Mesothelial cell of epicardium (in vitro differentiated cells): ENCODE results near the gene ZNHIT1. TPM values are rescaled to one million over a fixed set of nuclear protein-coding genes. Genes with fewer than 3 reads are reported as not detected.

Experiments
- DNase-seq, 2 experiments: peaks; one replicate each; pipeline ENCODE4 v3.0.0; 2021; ENCODE audit warnings: low spot score in 2 of 2; ENCODE audit not compliant: unreplicated experiment in 2 of 2
- H3K27ac Mint-ChIP-seq: 2 replicates; pipeline ENCODE4 v1.8.0; 2021; ENCODE audit warnings: mixed read lengths
- H3K27me3 Mint-ChIP-seq: 2 replicates; pipeline ENCODE4 v1.8.0; 2021; ENCODE audit warnings: low read depth, mixed read lengths
- H3K36me3 Mint-ChIP-seq: 2 replicates; pipeline ENCODE4 v1.8.0; 2021; ENCODE audit warnings: mixed read lengths
- H3K4me1 Mint-ChIP-seq: 2 replicates; pipeline ENCODE4 v1.8.0; 2021; ENCODE audit warnings: mixed read lengths
- H3K4me3 Mint-ChIP-seq: 2 replicates; pipeline ENCODE4 v1.8.0; 2021; ENCODE audit warnings: mild to moderate bottlenecking, moderate library complexity, mixed read lengths
- H3K9me3 Mint-ChIP-seq: 2 replicates; pipeline ENCODE4 v1.8.0; 2021; ENCODE audit warnings: mixed read lengths
- total RNA-seq: library from RNA; stranded (reverse); gene quantifications from 3 replicates; pipeline ENCODE4 v1.2.1, GENCODE V29; 2021
- TF ChIP-seq, protein P1 (sequence below): fragments of 200-600 bp; sonication (generic); IDR thresholded peaks from one replicate; pipeline ENCODE4 v1.5.0; 2021; ENCODE audit warnings: antibody characterized with exemption; ENCODE audit not compliant: unreplicated experiment

The ZNHIT1 gene
- total RNA-seq, 1 donor from 2014 or later: 54.9 TPM

- no peak overlapping the region for H3K4me3 Mint-ChIP-seq
Observed at GRCh38 chr7:101223528-101223927, 5.6 kb downstream of the ZNHIT1 start.

DNA sequence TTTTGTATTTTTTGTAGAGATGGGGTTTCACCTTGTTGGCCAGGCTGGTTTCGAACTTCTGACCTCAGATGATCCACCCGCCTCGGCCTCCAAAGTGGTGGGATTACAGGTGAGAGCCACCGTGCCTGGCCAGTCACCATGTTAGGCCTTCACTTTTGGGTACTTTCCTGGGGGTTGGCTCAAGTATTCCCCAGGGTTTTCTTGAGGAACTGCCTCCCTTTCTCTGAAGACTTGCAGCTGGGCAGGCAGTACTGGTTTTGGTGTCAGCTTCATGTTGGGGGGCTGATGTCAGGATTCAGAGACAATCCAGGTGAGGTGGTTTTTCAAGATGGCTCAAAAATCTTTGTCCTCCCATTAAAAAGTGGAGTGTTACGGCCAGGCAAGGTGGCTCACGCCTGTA, 7.7 kb downstream of the ZNHIT1 start:
- TF ChIP-seq, protein P1, sequence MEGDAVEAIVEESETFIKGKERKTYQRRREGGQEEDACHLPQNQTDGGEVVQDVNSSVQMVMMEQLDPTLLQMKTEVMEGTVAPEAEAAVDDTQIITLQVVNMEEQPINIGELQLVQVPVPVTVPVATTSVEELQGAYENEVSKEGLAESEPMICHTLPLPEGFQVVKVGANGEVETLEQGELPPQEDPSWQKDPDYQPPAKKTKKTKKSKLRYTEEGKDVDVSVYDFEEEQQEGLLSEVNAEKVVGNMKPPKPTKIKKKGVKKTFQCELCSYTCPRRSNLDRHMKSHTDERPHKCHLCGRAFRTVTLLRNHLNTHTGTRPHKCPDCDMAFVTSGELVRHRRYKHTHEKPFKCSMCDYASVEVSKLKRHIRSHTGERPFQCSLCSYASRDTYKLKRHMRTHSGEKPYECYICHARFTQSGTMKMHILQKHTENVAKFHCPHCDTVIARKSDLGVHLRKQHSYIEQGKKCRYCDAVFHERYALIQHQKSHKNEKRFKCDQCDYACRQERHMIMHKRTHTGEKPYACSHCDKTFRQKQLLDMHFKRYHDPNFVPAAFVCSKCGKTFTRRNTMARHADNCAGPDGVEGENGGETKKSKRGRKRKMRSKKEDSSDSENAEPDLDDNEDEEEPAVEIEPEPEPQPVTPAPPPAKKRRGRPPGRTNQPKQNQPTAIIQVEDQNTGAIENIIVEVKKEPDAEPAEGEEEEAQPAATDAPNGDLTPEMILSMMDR: no peak
- Mint-ChIP-seq H3K4me1 (no peaks in the 10 kb centered on the region), H3K27me3 (no peaks in the 10 kb centered on the region), H3K9me3 (no peaks in the 10 kb centered on the region), H3K4me3 (no peak overlapping the region), H3K27ac (no peak overlapping the region), H3K36me3 (peaks cover 41% of the 10 kb centered on the region)
- DNase-seq: no peak

More at GRCh38 chr7:101223528-101223927, 5.6 kb downstream of the ZNHIT1 start:
- DNase-seq: no peak
- Mint-ChIP-seq H3K9me3 (no peaks in the 10 kb centered on the region), H3K27me3 (no peaks in the 10 kb centered on the region), H3K36me3 (peaks cover 37% of the 10 kb centered on the region), H3K4me1 (peaks cover 12% of the 10 kb centered on the region), H3K27ac (no peak overlapping the region)
- TF ChIP-seq, protein P1: no peak

GRCh38 chr7:101226721-101227120, 8.8 kb downstream of the ZNHIT1 start:
- H3K27me3 Mint-ChIP-seq: no peaks in the 10 kb centered on the region
- no peak for DNase-seq
- H3K4me3 Mint-ChIP-seq: no peak overlapping the region
- TF ChIP-seq, protein P1: no peak
- no peak overlapping the region for H3K27ac Mint-ChIP-seq
- H3K36me3 Mint-ChIP-seq: peaks cover 37% of the 10 kb centered on the region
- H3K9me3 Mint-ChIP-seq: no peaks in the 10 kb centered on the region
- peaks cover 4% of the 10 kb centered on the region for H3K4me1 Mint-ChIP-seq

DNA sequence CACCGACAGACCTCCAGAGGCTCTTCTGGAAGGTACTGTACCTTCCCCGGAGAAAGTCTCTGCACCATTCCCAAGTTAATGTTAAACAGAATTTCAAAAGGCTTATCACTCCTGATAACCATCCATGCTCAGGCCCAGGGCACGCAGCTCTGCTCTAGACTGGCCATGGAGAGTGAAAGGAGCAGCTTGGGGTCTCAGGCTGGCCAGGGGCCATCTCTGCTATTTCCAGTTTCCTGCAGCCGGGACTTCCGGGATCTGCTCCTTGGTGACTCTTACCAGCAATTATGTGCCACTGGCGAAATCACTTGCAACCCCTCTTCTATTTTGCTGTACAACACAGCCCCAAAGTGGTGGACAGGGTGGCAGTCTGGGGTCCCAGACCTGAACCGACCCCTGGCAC, 13.7 kb downstream of the ZNHIT1 start:
- TF ChIP-seq, protein P1: no peak
- Mint-ChIP-seq H3K27me3 (no peaks in the 10 kb centered on the region), H3K27ac (peak overlapping the region; percentile 43), H3K4me1 (peaks cover 13% of the 10 kb centered on the region), H3K36me3 (peaks cover 15% of the 10 kb centered on the region), H3K4me3 (peak overlapping the region; percentile 64), H3K9me3 (no peaks in the 10 kb centered on the region)
- no peak for DNase-seq

DNA sequence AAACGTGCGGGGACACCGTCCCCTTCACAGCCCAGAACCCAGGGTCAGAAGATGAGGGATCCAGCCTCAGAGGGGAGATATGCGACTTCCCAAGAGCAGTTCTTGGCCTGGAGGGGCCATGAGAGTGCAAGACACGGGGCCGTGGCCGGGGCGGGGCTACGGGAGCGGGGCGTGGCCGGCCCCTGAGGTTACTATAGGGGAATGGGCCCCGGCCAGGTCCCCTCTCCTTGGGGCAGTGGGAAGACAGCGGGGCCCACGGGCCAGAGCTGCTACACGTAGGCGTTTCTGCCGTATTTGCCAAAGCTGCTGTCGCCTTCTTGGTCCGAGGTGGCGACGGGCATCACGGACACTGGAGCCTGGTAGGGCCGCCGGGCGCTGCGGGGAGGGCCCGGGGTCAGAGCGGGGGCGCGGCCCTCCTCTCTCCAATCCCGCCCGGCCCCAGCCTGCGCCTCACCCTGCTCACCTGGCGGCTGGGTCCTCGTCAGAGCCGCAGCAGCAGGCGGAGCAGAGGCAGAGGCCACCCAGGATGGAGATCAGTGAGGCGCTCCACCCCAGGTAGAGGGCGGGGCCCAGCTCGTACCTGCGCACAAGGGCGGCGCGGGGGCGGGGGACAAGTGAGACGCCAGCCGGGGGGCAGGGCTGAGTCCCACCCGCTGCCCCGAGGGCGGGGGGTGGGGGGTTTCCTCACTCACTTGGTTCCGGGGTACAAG, 14.3 kb downstream of the ZNHIT1 start:
- TF ChIP-seq, protein P1: no peak
- DNase-seq: peak in 1 of 2 experiments; percentile 58
- no peaks in the 10 kb centered on the region for H3K27me3 Mint-ChIP-seq
- H3K36me3 Mint-ChIP-seq: peaks cover 11% of the 10 kb centered on the region
- H3K4me3 Mint-ChIP-seq: peak overlapping the region; percentile 64
- H3K9me3 Mint-ChIP-seq: no peaks in the 10 kb centered on the region
- peak overlapping the region; percentile 43 for H3K27ac Mint-ChIP-seq
- H3K4me1 Mint-ChIP-seq: peaks cover 13% of the 10 kb centered on the region
